Measurements from ENCODE around the gene DISP3.

- no peak for TF ChIP-seq EZH2phosphoT487 (IDR thresholded peaks at IDR 0.05; ENCODE audit: borderline replicate concordance, low read depth)
- no peak for TF ChIP-seq MXI1 (IDR thresholded peaks at IDR 0.05; ENCODE audit: low read depth, low read length)
- TF ChIP-seq, protein P1, sequence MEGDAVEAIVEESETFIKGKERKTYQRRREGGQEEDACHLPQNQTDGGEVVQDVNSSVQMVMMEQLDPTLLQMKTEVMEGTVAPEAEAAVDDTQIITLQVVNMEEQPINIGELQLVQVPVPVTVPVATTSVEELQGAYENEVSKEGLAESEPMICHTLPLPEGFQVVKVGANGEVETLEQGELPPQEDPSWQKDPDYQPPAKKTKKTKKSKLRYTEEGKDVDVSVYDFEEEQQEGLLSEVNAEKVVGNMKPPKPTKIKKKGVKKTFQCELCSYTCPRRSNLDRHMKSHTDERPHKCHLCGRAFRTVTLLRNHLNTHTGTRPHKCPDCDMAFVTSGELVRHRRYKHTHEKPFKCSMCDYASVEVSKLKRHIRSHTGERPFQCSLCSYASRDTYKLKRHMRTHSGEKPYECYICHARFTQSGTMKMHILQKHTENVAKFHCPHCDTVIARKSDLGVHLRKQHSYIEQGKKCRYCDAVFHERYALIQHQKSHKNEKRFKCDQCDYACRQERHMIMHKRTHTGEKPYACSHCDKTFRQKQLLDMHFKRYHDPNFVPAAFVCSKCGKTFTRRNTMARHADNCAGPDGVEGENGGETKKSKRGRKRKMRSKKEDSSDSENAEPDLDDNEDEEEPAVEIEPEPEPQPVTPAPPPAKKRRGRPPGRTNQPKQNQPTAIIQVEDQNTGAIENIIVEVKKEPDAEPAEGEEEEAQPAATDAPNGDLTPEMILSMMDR (IDR thresholded peaks at IDR 0.05): no peak
- no peak for TF ChIP-seq RFX5 (IDR thresholded peaks at IDR 0.05; ENCODE audit: low read length)
- no peak for TF ChIP-seq FOXM1 (IDR thresholded peaks at IDR 0.05; ENCODE audit: low read depth)
- no peak for TF ChIP-seq JUND (IDR thresholded peaks at IDR 0.05)
- TF ChIP-seq, protein P2, sequence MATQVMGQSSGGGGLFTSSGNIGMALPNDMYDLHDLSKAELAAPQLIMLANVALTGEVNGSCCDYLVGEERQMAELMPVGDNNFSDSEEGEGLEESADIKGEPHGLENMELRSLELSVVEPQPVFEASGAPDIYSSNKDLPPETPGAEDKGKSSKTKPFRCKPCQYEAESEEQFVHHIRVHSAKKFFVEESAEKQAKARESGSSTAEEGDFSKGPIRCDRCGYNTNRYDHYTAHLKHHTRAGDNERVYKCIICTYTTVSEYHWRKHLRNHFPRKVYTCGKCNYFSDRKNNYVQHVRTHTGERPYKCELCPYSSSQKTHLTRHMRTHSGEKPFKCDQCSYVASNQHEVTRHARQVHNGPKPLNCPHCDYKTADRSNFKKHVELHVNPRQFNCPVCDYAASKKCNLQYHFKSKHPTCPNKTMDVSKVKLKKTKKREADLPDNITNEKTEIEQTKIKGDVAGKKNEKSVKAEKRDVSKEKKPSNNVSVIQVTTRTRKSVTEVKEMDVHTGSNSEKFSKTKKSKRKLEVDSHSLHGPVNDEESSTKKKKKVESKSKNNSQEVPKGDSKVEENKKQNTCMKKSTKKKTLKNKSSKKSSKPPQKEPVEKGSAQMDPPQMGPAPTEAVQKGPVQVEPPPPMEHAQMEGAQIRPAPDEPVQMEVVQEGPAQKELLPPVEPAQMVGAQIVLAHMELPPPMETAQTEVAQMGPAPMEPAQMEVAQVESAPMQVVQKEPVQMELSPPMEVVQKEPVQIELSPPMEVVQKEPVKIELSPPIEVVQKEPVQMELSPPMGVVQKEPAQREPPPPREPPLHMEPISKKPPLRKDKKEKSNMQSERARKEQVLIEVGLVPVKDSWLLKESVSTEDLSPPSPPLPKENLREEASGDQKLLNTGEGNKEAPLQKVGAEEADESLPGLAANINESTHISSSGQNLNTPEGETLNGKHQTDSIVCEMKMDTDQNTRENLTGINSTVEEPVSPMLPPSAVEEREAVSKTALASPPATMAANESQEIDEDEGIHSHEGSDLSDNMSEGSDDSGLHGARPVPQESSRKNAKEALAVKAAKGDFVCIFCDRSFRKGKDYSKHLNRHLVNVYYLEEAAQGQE (IDR thresholded peaks at IDR 0.05; ENCODE audit: low read depth, low read length): no peak
- TF ChIP-seq TAF1 (IDR thresholded peaks at IDR 0.05; ENCODE audit: borderline replicate concordance, low read depth, low read length): no peak
- TF ChIP-seq ZBTB33 (IDR thresholded peaks at IDR 0.05; ENCODE audit: borderline replicate concordance, low read depth): no peak
- TF ChIP-seq POLR2AphosphoS5 (IDR thresholded peaks at IDR 0.05; ENCODE audit: low read depth, low read length): no peak
Measured at GRCh38 chr1:11579506-11579905, 100.6 kb downstream of the DISP3 start.
